Erythroblast (primary cell): ENCODE measurements around the gene DPM3.

Experiments
- GATA1 ChIP-seq: IDR thresholded peaks from 2 replicates; pipeline ENCODE4 v1.6.1; 2011; ENCODE audit warnings: low read depth, mild to moderate bottlenecking, control low read depth, low read length, moderate library complexity
- POLR2A ChIP-seq: IDR thresholded peaks from 2 replicates; pipeline ENCODE4 v1.6.1; 2011; ENCODE audit warnings: mild to moderate bottlenecking, low read length

DNA sequence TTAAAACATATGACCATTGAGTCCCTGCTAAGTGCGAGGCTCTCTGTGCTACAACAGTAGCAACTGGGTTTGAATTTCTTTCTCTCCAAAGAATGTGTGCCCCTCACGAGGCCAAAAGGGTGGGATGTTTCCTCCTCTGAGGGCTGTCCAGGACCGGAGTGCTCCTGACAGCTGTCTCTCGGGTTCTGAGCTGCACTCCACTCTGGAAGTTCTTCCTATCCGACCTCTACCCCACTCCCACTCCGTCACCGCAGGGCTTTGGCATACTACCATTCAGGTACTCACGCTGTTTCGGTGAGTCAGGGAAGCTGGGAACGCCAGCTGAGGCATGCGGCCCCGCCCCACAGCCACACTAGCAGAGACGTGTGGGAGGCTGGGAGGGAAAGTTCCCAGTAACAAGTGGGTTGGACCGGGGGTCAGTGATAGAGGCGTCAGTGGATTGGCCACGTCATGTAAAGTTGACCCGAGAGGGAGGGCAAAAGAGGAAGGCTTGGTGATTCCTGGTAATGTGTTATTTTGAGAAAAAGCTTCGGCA is 5.4 kb downstream of the DPM3 start:
- TF ChIP-seq POLR2A (no peak), GATA1 (no peak)
